Subcutaneous abdominal adipose tissue (tissue), 5 donors: Measurements from ENCODE around the gene PRR5.

Experiments used
- H3K27ac ChIP-seq: one replicate; pipeline ENCODE4 v1.7.0; 2013; ENCODE audit warnings: low read depth, mild to moderate bottlenecking, inconsistent platforms, low read length, moderate library complexity
- H3K27me3 ChIP-seq, 5 donors: one replicate each; pipeline ENCODE4 v1.7.0; 2013; ENCODE audit warnings: low read length in 5 of 5, inconsistent platforms in 1 of 5; ENCODE audit not compliant: control insufficient read depth in 5 of 5, insufficient read depth in 4 of 5
- H3K36me3 ChIP-seq, 5 donors: one replicate each; pipeline ENCODE4 v1.7.0; 2013; ENCODE audit warnings: low read length in 5 of 5; ENCODE audit not compliant: control insufficient read depth in 5 of 5, insufficient read depth in 5 of 5
- H3K4me1 ChIP-seq, 5 donors: one replicate each; pipeline ENCODE4 v1.7.0; 2013; ENCODE audit warnings: low read length in 5 of 5, mild to moderate bottlenecking in 3 of 5, moderate library complexity in 1 of 5; ENCODE audit not compliant: control insufficient read depth in 5 of 5, insufficient read depth in 5 of 5
- H3K4me3 ChIP-seq, 5 donors: one replicate each; pipeline ENCODE4 v1.7.0; 2013; ENCODE audit warnings: low read length in 5 of 5, low read depth in 1 of 5
- H3K9ac ChIP-seq, 5 donors: one replicate each; pipeline ENCODE4 v1.7.0; 2013; ENCODE audit warnings: low read length in 5 of 5, mild to moderate bottlenecking in 4 of 5, moderate library complexity in 3 of 5
- H3K9me3 ChIP-seq, 5 donors: one replicate each; pipeline ENCODE4 v1.7.0; 2013; ENCODE audit warnings: low read length in 5 of 5; ENCODE audit not compliant: control insufficient read depth in 5 of 5
- donor health status: healthy.
- donor health status: healthy.
- donor health status: healthy.
- donor health status: healthy.
- donor health status: healthy.

The PRR5 gene

GRCh38 chr22:44680058-44680457, 21.9 kb upstream of the PRR5 start:
- peaks cover 12 to 72% (median 52%) of the 10 kb centered on the region in 5 donors for H3K4me1 ChIP-seq

GRCh38 chr22:44680481-44680894, 21.5 kb upstream of the PRR5 start:
- Histone ChIP-seq H3K4me1 (peaks cover 13 to 72% (median 57%) of the 10 kb centered on the region in 5 donors), H3K36me3 (peaks cover 0 to 4% (median 3%) of the 10 kb centered on the region in 5 donors), H3K9me3 (peaks cover 0 to 2% (median 0%) of the 10 kb centered on the region in 5 donors), H3K4me3 (no peak overlapping the region), H3K27ac (no peak overlapping the region), H3K27me3 (peaks cover 0 to 5% (median 0%) of the 10 kb centered on the region in 5 donors), H3K9ac (peak overlapping the region in 1 of 5 donors; percentile 31)

More at GRCh38 chr22:44680058-44680457, 21.9 kb upstream of the PRR5 start:
- Histone ChIP-seq H3K27me3 (peaks cover 0 to 5% (median 0%) of the 10 kb centered on the region in 5 donors), H3K27ac (no peak overlapping the region), H3K4me3 (no peak overlapping the region), H3K9me3 (peaks cover 0 to 2% (median 0%) of the 10 kb centered on the region in 5 donors), H3K9ac (peak overlapping the region in 1 of 5 donors; percentile 25), H3K36me3 (peaks cover 0 to 4% (median 3%) of the 10 kb centered on the region in 5 donors)

GRCh38 chr22:44682556-44683168, 19.3 kb upstream of the PRR5 start:
- H3K4me1 ChIP-seq = peaks cover 14 to 65% (median 51%) of the 10 kb centered on the region in 5 donors
- no peak overlapping the region for H3K4me3 ChIP-seq
- H3K27me3 ChIP-seq = peaks cover 0 to 5% (median 0%) of the 10 kb centered on the region in 5 donors
- H3K27ac ChIP-seq = no peak overlapping the region
- peaks cover 0 to 2% (median 0%) of the 10 kb centered on the region in 5 donors for H3K9me3 ChIP-seq
- no peak overlapping the region for H3K9ac ChIP-seq
- H3K36me3 ChIP-seq = peaks cover 0 to 5% (median 3%) of the 10 kb centered on the region in 5 donors

GRCh38 chr22:44683237-44683636, 18.8 kb upstream of the PRR5 start:
- H3K4me1 ChIP-seq = peaks cover 14 to 60% (median 51%) of the 10 kb centered on the region in 5 donors
- peaks cover 0 to 2% (median 0%) of the 10 kb centered on the region in 5 donors for H3K9me3 ChIP-seq
- H3K36me3 ChIP-seq = peaks cover 0 to 5% (median 3%) of the 10 kb centered on the region in 5 donors
- no peak overlapping the region for H3K4me3 ChIP-seq
- peak overlapping the region; percentile 63 for H3K27ac ChIP-seq
- peaks cover 0 to 5% (median 0%) of the 10 kb centered on the region in 5 donors for H3K27me3 ChIP-seq
- H3K9ac ChIP-seq = peak overlapping the region in 1 of 5 donors; percentile 43

- Histone ChIP-seq H3K4me1 (peaks cover 14 to 60% (median 51%) of the 10 kb centered on the region in 5 donors), H3K9me3 (peaks cover 0 to 2% (median 0%) of the 10 kb centered on the region in 5 donors), H3K9ac (peak overlapping the region in 2 of 5 donors; percentile 40 to 43), H3K4me3 (no peak overlapping the region), H3K36me3 (peaks cover 0 to 5% (median 2%) of the 10 kb centered on the region in 5 donors), H3K27ac (peak overlapping the region; percentile 63), H3K27me3 (peaks cover 0 to 5% (median 0%) of the 10 kb centered on the region in 5 donors)
Observed at GRCh38 chr22:44683881-44684280, 18.1 kb upstream of the PRR5 start.

- H3K27ac ChIP-seq = peak overlapping the region; percentile 63
- H3K4me1 ChIP-seq = peaks cover 14 to 60% (median 51%) of the 10 kb centered on the region in 5 donors
- peaks cover 0 to 2% (median 0%) of the 10 kb centered on the region in 5 donors for H3K9me3 ChIP-seq
- H3K27me3 ChIP-seq = peaks cover 0 to 5% (median 0%) of the 10 kb centered on the region in 5 donors
- peak overlapping the region in 3 of 5 donors; percentile 40 to 95 (median 59) for H3K9ac ChIP-seq
- H3K36me3 ChIP-seq = peaks cover 0 to 9% (median 2%) of the 10 kb centered on the region in 5 donors
- H3K4me3 ChIP-seq = peak overlapping the region in 1 of 5 donors; percentile 19
Observed at GRCh38 chr22:44684506-44685383, 17.3 kb upstream of the PRR5 start.

- Histone ChIP-seq H3K27ac (peak overlapping the region; percentile 63), H3K4me3 (peak overlapping the region in 1 of 5 donors; percentile 19), H3K4me1 (peaks cover 14 to 53% (median 51%) of the 10 kb centered on the region in 5 donors), H3K9ac (peak overlapping the region in 2 of 5 donors; percentile 59 to 95), H3K36me3 (peaks cover 0 to 6% (median 2%) of the 10 kb centered on the region in 5 donors), H3K27me3 (peaks cover 0 to 5% (median 0%) of the 10 kb centered on the region in 5 donors), H3K9me3 (peaks cover 0 to 2% (median 0%) of the 10 kb centered on the region in 5 donors)
Observed at GRCh38 chr22:44685384-44686056, 16.5 kb upstream of the PRR5 start.

GRCh38 chr22:44686873-44687600, 15.0 kb upstream of the PRR5 start:
- no peak overlapping the region for H3K9ac ChIP-seq
- no peak overlapping the region for H3K4me3 ChIP-seq
- peaks cover 0 to 5% (median 0%) of the 10 kb centered on the region in 5 donors for H3K27me3 ChIP-seq
- H3K27ac ChIP-seq = no peak overlapping the region
- peaks cover 0 to 9% (median 3%) of the 10 kb centered on the region in 5 donors for H3K36me3 ChIP-seq
- H3K9me3 ChIP-seq = peaks cover 0 to 2% (median 0%) of the 10 kb centered on the region in 5 donors
- peaks cover 12 to 42% (median 38%) of the 10 kb centered on the region in 5 donors for H3K4me1 ChIP-seq

GRCh38 chr22:44689173-44689572, 12.8 kb upstream of the PRR5 start:
- Histone ChIP-seq H3K27ac (no peak overlapping the region), H3K36me3 (peaks cover 0 to 9% (median 3%) of the 10 kb centered on the region in 5 donors), H3K27me3 (peaks cover 0 to 5% (median 0%) of the 10 kb centered on the region in 5 donors), H3K4me1 (peaks cover 12 to 31% (median 23%) of the 10 kb centered on the region in 5 donors), H3K4me3 (no peak overlapping the region), H3K9me3 (peaks cover 0 to 2% (median 0%) of the 10 kb centered on the region in 5 donors), H3K9ac (no peak overlapping the region)
